Transverse colon (tissue), 4 donors: Measurements from ENCODE around the gene ZFAND2A. TPM values are rescaled to one million over a fixed set of nuclear protein-coding genes. Genes with fewer than 3 reads are reported as not detected.
"Not testable (repeated sequence)": the region's sequence is repeated elsewhere in the genome, so short reads cannot be mapped to it uniquely, and the experiment has no call there.

ENCODE experiments used
- DNase-seq: peaks from one replicate; pipeline ENCODE4 v3.0.0-alpha.2; 2019
- H3K27ac ChIP-seq, 4 donors: fragments of 200-600 bp; sonication (generic); 2 replicates each; pipeline ENCODE4 v1.5.1; 2016 to 2018; ENCODE audit warnings: inconsistent platforms in 4 of 4
- H3K27me3 ChIP-seq: fragments of 200-600 bp; sonication (generic); 2 replicates; pipeline ENCODE4 v1.5.1; 2017; ENCODE audit warnings: inconsistent platforms
- H3K36me3 ChIP-seq, 4 donors: fragments of 200-600 bp; sonication (generic); 2 replicates each; pipeline ENCODE4 v1.5.1; 2017 to 2019; ENCODE audit warnings: inconsistent platforms in 4 of 4
- H3K4me1 ChIP-seq, 4 donors: fragments of 200-600 bp; sonication (generic); 2 replicates each; pipeline ENCODE4 v1.5.1; 2017 to 2020; ENCODE audit warnings: inconsistent platforms in 4 of 4
- H3K4me3 ChIP-seq, 4 donors: fragments of 200-600 bp; sonication (generic); 1 replicate in 1 of 4; 2 replicates in 3 of 4; pipeline versions ENCODE4 v1.5.1 to v1.6.1; 2017 to 2019; ENCODE audit warnings: inconsistent platforms in 4 of 4
- H3K9me3 ChIP-seq, 2 donors: fragments of 200-600 bp; sonication (generic); 2 replicates each; pipeline ENCODE4 v1.5.1; 2017 to 2019; ENCODE audit warnings: inconsistent platforms in 2 of 2
- EP300 ChIP-seq: sonication (generic); formaldehyde crosslinking; IDR thresholded peaks from one replicate; pipeline ENCODE4 v1.6.1; 2017; ENCODE audit warnings: antibody characterized with exemption, low read depth
- POLR2A ChIP-seq: fragments of 450-650 bp; IDR thresholded peaks from one replicate; pipeline ENCODE4 v1.6.1; 2016; ENCODE audit warnings: antibody characterized with exemption, mild to moderate bottlenecking, moderate library complexity
- POLR2AphosphoS5 ChIP-seq, 3 donors: sonication (generic); formaldehyde crosslinking; IDR thresholded peaks; one replicate each; pipeline ENCODE4 v1.6.1; 2016; ENCODE audit warnings: antibody characterized with exemption in 3 of 3
- WGBS, 2 donors: methylation state at CpG; one replicate each; pipeline ENCODE4 v1.1.5; 2018; ENCODE audit warnings: low coverage in 1 of 2; 5-methylcytosine and 5-hydroxymethylcytosine counted together
- in situ Hi-C, 4 donors: fragments of 200-750 bp; cut with MboI; loops; one replicate each; pipeline versions ENCODE4 v1.15.0 to v1.15.1; 2017; ENCODE audit warnings: low sequenced_read_pairs in 3 of 4, low pct_ligation_motif_present in 1 of 4, low pct_unique_long_range_greater_than_20kb in 1 of 4
- intact Hi-C: fragments of 100-400 bp; cut with DNase I; formaldehyde crosslinking; loops from one replicate; pipeline ENCODE4 v1.15.1; 2023; ENCODE audit warnings: low total_unique reads
- total RNA-seq, 4 donors: library from RNA; depleted of rRNA; stranded (reverse); fragments of >200 nt; gene quantifications; one replicate each; pipeline ENCODE4 v1.1.0, GENCODE V29; 2016
- TF ChIP-seq, protein P1 (sequence below), 5 experiments: fragments of 200-600 bp in 3 of 5; fragments of 450-650 bp in 2 of 5; sonication (generic) in 3 of 5; IDR thresholded peaks; 1 replicate in 2 of 5; 2 replicates in 3 of 5; pipeline ENCODE4 v1.5.1; 2016 to 2017; ENCODE audit warnings: antibody characterized with exemption in 5 of 5, inconsistent platforms in 3 of 5, mild to moderate bottlenecking in 2 of 5, moderate library complexity in 1 of 5

Gene ZFAND2A
- total RNA-seq, 4 donors from 2014 or later = 33.3 to 124 (median 53.1) TPM

DNA sequence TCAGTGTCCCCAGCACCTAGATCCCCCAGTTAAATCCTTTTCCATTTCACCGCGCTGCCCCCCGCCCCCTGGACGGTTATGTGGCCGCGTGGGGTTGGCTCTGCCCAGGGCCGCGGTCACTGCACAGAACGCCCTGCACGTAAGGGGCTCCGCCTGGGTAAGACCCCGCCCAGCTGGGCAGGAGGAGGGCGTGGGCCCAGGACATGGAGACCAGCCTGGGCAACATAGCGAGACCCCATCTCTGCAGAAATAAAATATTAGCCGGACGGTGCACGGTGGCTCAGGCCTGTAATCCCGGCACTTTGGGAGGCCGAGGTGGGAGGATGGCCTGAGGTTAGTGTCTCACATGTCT lies 650 bp upstream of the ZFAND2A start:
- TF ChIP-seq, protein P1, sequence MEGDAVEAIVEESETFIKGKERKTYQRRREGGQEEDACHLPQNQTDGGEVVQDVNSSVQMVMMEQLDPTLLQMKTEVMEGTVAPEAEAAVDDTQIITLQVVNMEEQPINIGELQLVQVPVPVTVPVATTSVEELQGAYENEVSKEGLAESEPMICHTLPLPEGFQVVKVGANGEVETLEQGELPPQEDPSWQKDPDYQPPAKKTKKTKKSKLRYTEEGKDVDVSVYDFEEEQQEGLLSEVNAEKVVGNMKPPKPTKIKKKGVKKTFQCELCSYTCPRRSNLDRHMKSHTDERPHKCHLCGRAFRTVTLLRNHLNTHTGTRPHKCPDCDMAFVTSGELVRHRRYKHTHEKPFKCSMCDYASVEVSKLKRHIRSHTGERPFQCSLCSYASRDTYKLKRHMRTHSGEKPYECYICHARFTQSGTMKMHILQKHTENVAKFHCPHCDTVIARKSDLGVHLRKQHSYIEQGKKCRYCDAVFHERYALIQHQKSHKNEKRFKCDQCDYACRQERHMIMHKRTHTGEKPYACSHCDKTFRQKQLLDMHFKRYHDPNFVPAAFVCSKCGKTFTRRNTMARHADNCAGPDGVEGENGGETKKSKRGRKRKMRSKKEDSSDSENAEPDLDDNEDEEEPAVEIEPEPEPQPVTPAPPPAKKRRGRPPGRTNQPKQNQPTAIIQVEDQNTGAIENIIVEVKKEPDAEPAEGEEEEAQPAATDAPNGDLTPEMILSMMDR (IDR thresholded peaks at IDR 0.05) = no peak
- TF ChIP-seq POLR2A = no peak
- no peak for TF ChIP-seq POLR2AphosphoS5 (IDR thresholded peaks at IDR 0.05)
- TF ChIP-seq EP300 = no peak
- in situ Hi-C loops (loop anchor here in 3 of 4 donors (10.0 to 25.0 kb wide), 2 partner anchors 166 to 173 kb away; partner anchors contain the start of genes COX19 (in 2 of the 3) and CYP2W1 (in 2 of the 3)), intact Hi-C loops (loop anchor here (10.0 kb wide), 1 partner anchor 166 kb away; no protein-coding TSS in a partner anchor)
- Histone ChIP-seq H3K4me3 (peak overlapping the region; percentile 44 to 97 (median 64)), H3K27me3 (no peaks in the 10 kb centered on the region), H3K27ac (peak overlapping the region; percentile 92 to 96 (median 94)), H3K36me3 (peaks cover 0 to 5% (median under 1%) of the 10 kb centered on the region in 4 donors), H3K4me1 (peaks cover 8 to 40% (median 32%) of the 10 kb centered on the region in 4 donors), H3K9me3 (no peaks in the 10 kb centered on the region)
- WGBS, 2 donors = 24% methylated on average over 19 of the region's 19 CpGs; no CpG with 5 or more reads in 1 of the 2 donors
- DNase-seq = peak; percentile 40

DNA sequence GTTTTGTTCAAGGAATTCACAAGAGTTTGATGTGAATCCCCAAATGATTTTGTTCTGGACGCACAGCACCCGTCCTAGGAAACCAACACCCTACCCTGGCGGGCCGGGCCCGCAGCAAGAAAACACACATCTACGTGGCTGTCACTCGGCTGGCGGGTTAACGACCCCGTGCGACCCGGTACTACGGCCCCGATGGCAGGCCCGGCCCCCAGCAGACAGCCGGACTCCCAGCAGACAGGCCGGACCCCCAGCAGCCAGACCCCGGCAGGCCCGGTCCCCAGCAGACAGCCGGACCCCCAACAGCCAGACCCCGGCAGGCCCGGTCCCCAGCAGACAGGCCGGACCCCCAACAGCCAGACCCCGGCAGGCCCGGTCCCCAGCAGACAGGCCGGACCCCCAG lies 765 bp downstream of the ZFAND2A start:
- DNase-seq, intact Hi-C loops, H3K27me3 ChIP-seq, H3K9me3 ChIP-seq: not testable (repeated sequence)
- WGBS, 2 donors = 7 to 20% methylated on average over 2 to 18 of the region's 26 CpGs
- in situ Hi-C loops = loop anchor here in 2 of 4 donors (25.0 kb wide), 1 partner anchor 172 kb away; the partner anchor contains the start of genes COX19 (in 2 of the 2) and CYP2W1 (in 2 of the 2)
- Histone ChIP-seq H3K36me3 (peaks cover 0 to 16% (median 7%) of the 10 kb centered on the region in 4 donors), H3K4me3 (peak overlapping the region; percentile 55 to 97 (median 64)), H3K27ac (peak overlapping the region in 3 of 4 donors; percentile 92 to 96 (median 94)), H3K4me1 (peaks cover 8 to 40% (median 32%) of the 10 kb centered on the region in 4 donors)

DNA sequence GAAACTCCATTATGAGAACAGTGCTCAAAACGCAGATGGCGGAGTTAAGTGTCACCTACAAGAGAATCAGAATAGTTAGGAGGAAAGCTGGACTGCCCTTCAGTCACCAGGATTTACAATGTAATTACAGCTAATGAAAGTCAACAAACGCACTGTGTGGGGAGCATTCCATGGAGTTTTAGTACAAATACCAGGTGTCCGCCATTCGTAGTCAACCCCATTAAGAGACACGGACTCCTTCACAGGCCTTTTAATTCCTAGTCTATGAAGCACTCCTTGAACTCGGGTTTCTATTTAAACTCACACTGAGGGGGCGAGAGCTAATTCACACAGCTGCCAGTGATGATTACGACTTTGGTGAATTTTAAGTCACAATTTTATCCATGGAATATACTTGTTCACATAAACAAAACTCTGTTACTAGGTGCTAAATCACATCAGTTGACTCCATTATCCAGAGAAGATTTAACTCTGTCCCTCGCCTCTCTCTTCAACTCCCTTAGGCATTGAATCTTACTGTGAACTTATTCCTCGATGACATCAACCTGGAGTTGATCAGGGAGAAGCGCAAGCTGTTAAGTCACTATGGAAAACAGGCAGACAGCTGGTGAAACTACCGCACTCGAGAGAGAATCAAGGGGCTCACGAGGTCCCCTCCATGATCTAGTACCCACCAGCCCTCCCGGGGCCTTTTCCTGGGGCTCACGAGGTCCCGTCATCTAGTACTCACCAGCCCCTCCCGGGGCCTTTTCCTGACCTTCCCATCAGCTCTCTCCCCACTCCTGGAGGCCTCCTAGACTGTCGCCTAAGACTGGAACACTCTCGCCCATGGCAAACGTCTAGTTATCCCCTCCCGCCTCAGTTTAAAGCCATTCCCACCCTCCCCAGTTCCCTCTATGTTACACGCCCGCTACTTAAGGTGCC lies 1.5 kb downstream of the ZFAND2A start:
- no peak for DNase-seq
- Histone ChIP-seq H3K9me3 (no peaks in the 10 kb centered on the region), H3K36me3 (peaks cover 0 to 24% (median 11%) of the 10 kb centered on the region in 4 donors), H3K4me1 (peaks cover 8 to 40% (median 32%) of the 10 kb centered on the region in 4 donors), H3K27ac (peak overlapping the region; percentile 53 to 96 (median 93)), H3K4me3 (peak overlapping the region; percentile 55 to 97 (median 64)), H3K27me3 (no peaks in the 10 kb centered on the region)
- intact Hi-C loops = no loop called here
- 56 to 60% methylated on average over 6 to 25 of the region's 25 CpGs for WGBS, 2 donors
- TF ChIP-seq EP300 = no peak
- TF ChIP-seq POLR2A = no peak
- TF ChIP-seq, protein P1 (IDR thresholded peaks at IDR 0.05) = no peak
- in situ Hi-C loops = loop anchor here in 2 of 4 donors (25.0 kb wide), 1 partner anchor 171 kb away; the partner anchor contains the start of genes COX19 (in 2 of the 2) and CYP2W1 (in 2 of the 2)

DNA sequence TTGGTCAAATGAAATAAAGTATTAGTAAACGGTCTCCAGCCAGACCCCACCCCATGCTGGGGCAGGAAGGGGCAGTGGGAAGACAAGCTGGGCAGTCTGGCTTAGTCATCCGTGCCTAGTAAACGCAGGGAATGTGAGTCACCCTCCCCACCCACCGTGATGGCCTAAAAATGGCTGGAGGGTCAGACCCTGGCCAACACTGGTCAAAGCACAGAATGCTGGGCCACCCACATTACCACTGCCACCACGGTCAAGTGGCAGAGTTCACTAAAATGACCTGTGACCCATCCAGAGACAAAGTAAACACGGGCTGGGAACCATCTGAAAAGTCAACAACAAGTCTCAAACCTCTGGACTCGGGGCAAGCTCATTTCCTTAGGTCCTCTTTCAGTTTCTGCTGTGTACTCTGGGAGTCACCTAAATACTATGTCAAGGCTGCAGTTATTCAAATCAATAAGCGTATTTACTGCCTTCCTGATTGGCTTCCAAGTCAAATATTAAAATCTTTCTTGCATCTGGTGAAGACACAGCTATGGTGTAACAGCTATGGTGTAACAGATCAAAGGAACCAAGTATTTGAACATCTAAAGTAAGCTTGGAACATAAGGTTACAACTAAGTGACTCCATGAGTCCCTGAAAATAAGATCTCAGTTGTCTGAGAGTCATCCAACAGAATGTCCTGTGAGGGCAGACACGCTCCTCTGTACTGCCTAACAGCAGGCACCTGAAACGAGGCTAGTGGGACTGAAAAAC lies 3.0 kb downstream of the ZFAND2A start:
- TF ChIP-seq POLR2AphosphoS5 (IDR thresholded peaks at IDR 0.05) = peak in 1 of 3 donors; percentile 35
- TF ChIP-seq, protein P1 (IDR thresholded peaks at IDR 0.05) = no peak
- in situ Hi-C loops (loop anchor here in 2 of 4 donors (25.0 kb wide), 1 partner anchor 170 kb away; the partner anchor contains the start of genes COX19 (in 2 of the 2) and CYP2W1 (in 2 of the 2)), intact Hi-C loops (no loop called here)
- Histone ChIP-seq H3K9me3 (no peaks in the 10 kb centered on the region), H3K4me3 (no peak overlapping the region), H3K4me1 (peaks cover 8 to 38% (median 32%) of the 10 kb centered on the region in 4 donors), H3K27ac (peak overlapping the region in 3 of 4 donors; percentile 36 to 53 (median 37)), H3K36me3 (peaks cover 0 to 36% (median 15%) of the 10 kb centered on the region in 4 donors), H3K27me3 (no peaks in the 10 kb centered on the region)
- 45 to 79% methylated on average over 4 to 10 of the region's 10 CpGs for WGBS, 2 donors
- peak; percentile 63 for DNase-seq

DNA sequence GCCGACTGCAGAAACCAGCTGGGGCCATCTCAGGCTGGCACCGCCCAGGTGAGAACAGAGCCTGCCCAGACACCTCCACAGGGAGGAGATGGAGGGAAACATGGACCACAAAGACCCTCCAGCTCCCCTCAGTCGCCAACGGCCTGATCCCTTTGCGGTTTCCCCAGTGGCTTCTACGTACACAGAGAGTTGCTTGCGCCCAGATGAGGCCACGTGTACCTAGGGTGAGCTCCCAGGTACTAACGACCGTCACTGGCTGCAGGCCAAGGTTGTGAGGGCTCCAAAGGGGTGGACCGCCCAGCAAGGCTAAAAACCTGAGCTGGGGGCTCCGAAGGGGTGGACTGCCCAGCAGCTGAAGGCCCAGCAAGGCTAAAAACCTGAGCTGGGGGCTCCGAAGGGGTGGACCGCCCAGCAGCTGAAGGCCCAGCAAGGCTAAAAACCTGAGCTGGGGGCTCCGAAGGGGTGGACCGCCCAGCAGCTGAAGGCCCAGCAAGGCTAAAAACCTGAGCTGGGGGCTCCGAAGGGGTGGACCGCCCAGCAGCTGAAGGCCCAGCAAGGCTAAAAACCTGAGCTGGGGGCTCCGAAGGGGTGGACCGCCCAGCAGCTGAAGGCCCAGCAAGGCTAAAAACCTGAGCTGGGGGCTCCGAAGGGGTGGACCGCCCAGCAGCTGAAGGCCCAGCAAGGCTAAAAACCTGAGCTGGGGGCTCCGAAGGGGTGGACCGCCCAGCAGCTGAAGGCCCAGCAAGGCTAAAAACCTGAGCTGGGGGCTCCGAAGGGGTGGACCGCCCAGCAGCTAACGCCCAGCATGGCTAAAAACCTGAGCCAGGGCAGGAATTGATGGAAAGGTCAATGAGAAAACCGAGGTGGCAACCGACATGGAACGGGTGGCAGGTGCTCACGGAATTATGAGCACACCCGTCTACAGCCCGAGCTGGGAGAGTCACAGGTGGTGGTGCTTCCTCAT lies 3.9 kb downstream of the ZFAND2A start:
- Histone ChIP-seq H3K27ac (peak overlapping the region in 3 of 4 donors; percentile 29 to 53 (median 36)), H3K4me1 (peaks cover 5 to 34% (median 30%) of the 10 kb centered on the region in 4 donors), H3K36me3 (peaks cover 0 to 41% (median 15%) of the 10 kb centered on the region in 4 donors)
- in situ Hi-C loops = loop anchor here in 2 of 4 donors (25.0 kb wide), 1 partner anchor 169 kb away; the partner anchor contains the start of genes COX19 (in 2 of the 2) and CYP2W1 (in 2 of the 2)
- intact Hi-C loops, H3K4me3 ChIP-seq, H3K9me3 ChIP-seq, H3K27me3 ChIP-seq, DNase-seq: not testable (repeated sequence)
- 82% methylated on average over 15 of the region's 33 CpGs; no CpG with 5 or more reads in 1 of the 2 donors for WGBS, 2 donors
